HEK293 (cell line): ENCODE results near the gene RPL10A.

ENCODE experiments used
- GLI4 ChIP-seq: fragments of 450-650 bp; formaldehyde crosslinking; IDR thresholded peaks from 2 replicates; pipeline ENCODE4 v1.5.1; 2016; ENCODE audit warnings: missing biosample characterization, missing genetic modification characterization
- KLF8 ChIP-seq: fragments of 450-650 bp; formaldehyde crosslinking; IDR thresholded peaks from 2 replicates; pipeline ENCODE4 v1.5.1; 2016; ENCODE audit warnings: missing biosample characterization, missing genetic modification characterization
- KLF9 ChIP-seq: fragments of 450-650 bp; formaldehyde crosslinking; IDR thresholded peaks from 2 replicates; pipeline ENCODE4 v1.5.1; 2016; ENCODE audit warnings: missing biosample characterization, missing genetic modification characterization, low read depth
- SCRT1 ChIP-seq: fragments of 450-650 bp; formaldehyde crosslinking; IDR thresholded peaks from 2 replicates; pipeline ENCODE4 v1.5.1; 2016; ENCODE audit warnings: missing biosample characterization, missing genetic modification characterization, borderline replicate concordance
- SP7 ChIP-seq: fragments of 450-650 bp; formaldehyde crosslinking; IDR thresholded peaks from 2 replicates; pipeline ENCODE4 v1.5.1; 2016; ENCODE audit warnings: missing biosample characterization, missing genetic modification characterization
- YY2 ChIP-seq: fragments of 450-650 bp; formaldehyde crosslinking; IDR thresholded peaks from 2 replicates; pipeline ENCODE4 v1.5.1; 2016; ENCODE audit warnings: missing biosample characterization, missing genetic modification characterization
- ZBTB48 ChIP-seq: fragments of 450-650 bp; formaldehyde crosslinking; IDR thresholded peaks from 2 replicates; pipeline ENCODE4 v1.5.1; 2016; ENCODE audit warnings: missing biosample characterization, missing genetic modification characterization
- ZIC2 ChIP-seq: fragments of 450-650 bp; formaldehyde crosslinking; IDR thresholded peaks from 2 replicates; pipeline ENCODE4 v1.5.1; 2016; ENCODE audit warnings: missing biosample characterization, missing genetic modification characterization
- ZNF121 ChIP-seq: fragments of 450-650 bp; formaldehyde crosslinking; IDR thresholded peaks from 2 replicates; pipeline ENCODE4 v1.5.1; 2016; ENCODE audit warnings: missing biosample characterization, missing genetic modification characterization
- ZNF132 ChIP-seq: fragments of 450-650 bp; formaldehyde crosslinking; IDR thresholded peaks from 2 replicates; pipeline ENCODE4 v1.5.1; 2017; ENCODE audit warnings: missing biosample characterization, missing genetic modification characterization, borderline replicate concordance
- ZNF169 ChIP-seq: fragments of 450-650 bp; formaldehyde crosslinking; IDR thresholded peaks from 2 replicates; pipeline ENCODE4 v1.5.1; 2016; ENCODE audit warnings: missing biosample characterization, missing genetic modification characterization
- ZNF174 ChIP-seq: fragments of 450-650 bp; formaldehyde crosslinking; IDR thresholded peaks from 2 replicates; pipeline ENCODE4 v1.5.0; 2017; ENCODE audit warnings: missing biosample characterization, mild to moderate bottlenecking, missing genetic modification characterization
- ZNF211 ChIP-seq: fragments of 450-650 bp; formaldehyde crosslinking; IDR thresholded peaks from 2 replicates; pipeline ENCODE4 v1.5.1; 2016; ENCODE audit warnings: low read depth, missing biosample characterization, missing genetic modification characterization
- ZNF274 ChIP-seq, 2 experiments: fragments of 200-500 bp in 1 of 2; fragments of 450-650 bp in 1 of 2; sonication (Bioruptor generic) in 1 of 2; formaldehyde crosslinking in 1 of 2; IDR thresholded peaks; 2 replicates each; pipeline versions ENCODE4 v1.5.1 to v1.6.1; 2014 to 2016; ENCODE audit warnings: borderline replicate concordance in 1 of 2, inconsistent platforms in 1 of 2, low read length in 1 of 2, missing biosample characterization in 1 of 2, missing genetic modification characterization in 1 of 2
- ZNF354C ChIP-seq: fragments of 450-650 bp; formaldehyde crosslinking; IDR thresholded peaks from 2 replicates; pipeline ENCODE4 v1.5.1; 2016; ENCODE audit warnings: missing biosample characterization, missing genetic modification characterization, low read depth, borderline replicate concordance
- ZNF416 ChIP-seq: fragments of 450-650 bp; formaldehyde crosslinking; IDR thresholded peaks from 2 replicates; pipeline ENCODE4 v1.5.1; 2016; ENCODE audit warnings: missing biosample characterization, missing genetic modification characterization
- ZNF555 ChIP-seq: fragments of 450-650 bp; formaldehyde crosslinking; conservative IDR thresholded peaks from 2 replicates; pipeline ENCODE4 v1.5.1; 2017; ENCODE audit warnings: missing biosample characterization, mild to moderate bottlenecking, missing genetic modification characterization, inconsistent platforms
- ZNF571 ChIP-seq: fragments of 450-650 bp; formaldehyde crosslinking; IDR thresholded peaks from 2 replicates; pipeline ENCODE4 v1.5.0; 2017; ENCODE audit warnings: missing biosample characterization, missing genetic modification characterization
- ZNF585B ChIP-seq: fragments of 450-650 bp; formaldehyde crosslinking; IDR thresholded peaks from 2 replicates; pipeline ENCODE4 v1.5.1; 2016; ENCODE audit warnings: missing biosample characterization, missing genetic modification characterization
- ZNF626 ChIP-seq: fragments of 450-650 bp; sonication (Bioruptor Pico); formaldehyde crosslinking; IDR thresholded peaks from 2 replicates; pipeline ENCODE4 v1.5.1; 2018; ENCODE audit warnings: missing biosample characterization, missing genetic modification characterization, inconsistent platforms
- ZNF747 ChIP-seq: fragments of 450-650 bp; formaldehyde crosslinking; IDR thresholded peaks from 2 replicates; pipeline ENCODE4 v1.5.1; 2016; ENCODE audit warnings: missing biosample characterization, missing genetic modification characterization
- TF ChIP-seq, protein P1 (sequence below): fragments of 450-650 bp; formaldehyde crosslinking; IDR thresholded peaks from 2 replicates; pipeline ENCODE4 v1.5.1; 2016; ENCODE audit warnings: missing biosample characterization, missing genetic modification characterization
- TF ChIP-seq, protein P2 (sequence below): fragments of 450-650 bp; formaldehyde crosslinking; IDR thresholded peaks from 2 replicates; pipeline ENCODE4 v1.5.1; 2016; ENCODE audit warnings: missing biosample characterization, missing genetic modification characterization
- TF ChIP-seq, protein P3 (sequence below): fragments of 450-650 bp; formaldehyde crosslinking; IDR thresholded peaks from 2 replicates; pipeline ENCODE4 v1.5.1; 2016; ENCODE audit warnings: missing biosample characterization, missing genetic modification characterization
- TF ChIP-seq, protein P4 (sequence below): fragments of 450-650 bp; formaldehyde crosslinking; IDR thresholded peaks from 2 replicates; pipeline ENCODE4 v1.5.1; 2017; ENCODE audit warnings: missing biosample characterization, mild to moderate bottlenecking, missing genetic modification characterization, moderate library complexity
- TF ChIP-seq, protein P5 (sequence below): fragments of 450-650 bp; formaldehyde crosslinking; IDR thresholded peaks from 2 replicates; pipeline ENCODE4 v1.5.1; 2016; ENCODE audit warnings: missing biosample characterization, missing genetic modification characterization, low read depth
- TF ChIP-seq, protein P6 (sequence below): fragments of 450-650 bp; IDR thresholded peaks from 2 replicates; pipeline ENCODE4 v1.5.1; 2018; ENCODE audit warnings: missing biosample characterization, mild to moderate bottlenecking, missing genetic modification characterization

Gene RPL10A

DNA sequence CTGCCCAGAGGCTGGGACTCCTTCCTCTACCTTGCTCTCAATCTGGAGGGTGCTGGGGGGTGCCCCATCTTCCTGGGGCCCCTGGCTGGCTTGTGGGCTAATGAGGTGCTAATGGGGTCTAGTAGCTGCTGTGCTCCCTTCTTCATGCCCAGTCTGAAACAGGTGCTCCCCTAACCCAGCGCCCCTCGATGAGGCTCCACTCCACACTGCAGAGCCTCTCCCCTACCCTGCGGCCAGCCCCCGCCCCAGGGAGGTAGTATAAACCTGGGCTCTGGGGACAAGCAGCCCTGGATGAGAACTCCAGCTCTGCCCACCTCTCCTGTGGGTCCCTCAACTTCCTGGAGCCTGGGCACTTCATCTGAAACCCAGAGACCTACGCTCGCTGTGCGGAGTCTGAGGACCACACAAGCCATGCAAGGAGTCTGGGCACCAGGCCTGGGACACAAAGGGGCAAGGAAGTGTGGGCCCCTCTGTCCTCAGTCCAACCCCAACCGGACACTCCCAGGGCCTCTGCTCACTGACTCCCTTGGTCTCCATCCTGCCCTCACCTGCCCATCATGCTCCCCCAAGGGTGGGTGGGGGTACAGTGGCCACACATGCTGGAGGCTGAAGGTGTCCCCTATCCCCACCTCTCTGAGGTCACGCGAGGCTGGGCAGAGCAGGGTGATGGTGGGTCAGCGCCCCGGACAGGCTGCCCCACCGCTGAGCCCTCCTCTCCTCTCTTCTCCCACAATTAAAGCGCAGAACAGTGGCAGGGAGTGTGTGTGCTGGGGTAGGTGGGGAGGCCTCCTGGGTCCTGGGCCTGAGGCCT is 6.1 kb downstream of the RPL10A start (continued):
- TF ChIP-seq ZNF354C (no peak), ZNF585B (tag by site-specific recombination) (no peak), ZNF169 (tag by site-specific recombination) (no peak), ZNF626 (tag by site-specific recombination) (no peak), ZNF416 (no peak), ZNF274 (IDR thresholded peaks at IDR 0.05; ENCODE audit: low read length) (no peak), ZNF274 (tag by site-specific recombination; IDR thresholded peaks at IDR 0.05; ENCODE audit: borderline replicate concordance) (no peak), ZBTB48 (tag by site-specific recombination) (no peak), ZNF174 (tag by site-specific recombination) (no peak), ZNF211 (tag by site-specific recombination) (no peak), GLI4 (tag by site-specific recombination) (no peak), KLF9 (tag by site-specific recombination) (no peak), ZIC2 (no peak), YY2 (tag by site-specific recombination) (no peak), KLF8 (tag by site-specific recombination) (no peak), SP7 (tag by site-specific recombination) (no peak), SCRT1 (tag by site-specific recombination) (no peak), ZNF571 (tag by site-specific recombination) (no peak), ZNF121 (no peak), ZNF747 (tag by site-specific recombination) (no peak), ZNF132 (tag by site-specific recombination) (no peak), ZNF555 (tag by site-specific recombination) (no peak)
- TF ChIP-seq, protein P1, sequence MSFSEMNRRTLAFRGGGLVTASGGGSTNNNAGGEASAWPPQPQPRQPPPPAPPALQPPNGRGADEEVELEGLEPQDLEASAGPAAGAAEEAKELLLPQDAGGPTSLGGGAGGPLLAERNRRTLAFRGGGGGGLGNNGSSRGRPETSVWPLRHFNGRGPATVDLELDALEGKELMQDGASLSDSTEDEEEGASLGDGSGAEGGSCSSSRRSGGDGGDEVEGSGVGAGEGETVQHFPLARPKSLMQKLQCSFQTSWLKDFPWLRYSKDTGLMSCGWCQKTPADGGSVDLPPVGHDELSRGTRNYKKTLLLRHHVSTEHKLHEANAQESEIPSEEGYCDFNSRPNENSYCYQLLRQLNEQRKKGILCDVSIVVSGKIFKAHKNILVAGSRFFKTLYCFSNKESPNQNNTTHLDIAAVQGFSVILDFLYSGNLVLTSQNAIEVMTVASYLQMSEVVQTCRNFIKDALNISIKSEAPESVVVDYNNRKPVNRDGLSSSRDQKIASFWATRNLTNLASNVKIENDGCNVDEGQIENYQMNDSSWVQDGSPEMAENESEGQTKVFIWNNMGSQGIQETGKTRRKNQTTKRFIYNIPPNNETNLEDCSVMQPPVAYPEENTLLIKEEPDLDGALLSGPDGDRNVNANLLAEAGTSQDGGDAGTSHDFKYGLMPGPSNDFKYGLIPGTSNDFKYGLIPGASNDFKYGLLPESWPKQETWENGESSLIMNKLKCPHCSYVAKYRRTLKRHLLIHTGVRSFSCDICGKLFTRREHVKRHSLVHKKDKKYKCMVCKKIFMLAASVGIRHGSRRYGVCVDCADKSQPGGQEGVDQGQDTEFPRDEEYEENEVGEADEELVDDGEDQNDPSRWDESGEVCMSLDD (tag by site-specific recombination), result no peak
- TF ChIP-seq, protein P2, sequence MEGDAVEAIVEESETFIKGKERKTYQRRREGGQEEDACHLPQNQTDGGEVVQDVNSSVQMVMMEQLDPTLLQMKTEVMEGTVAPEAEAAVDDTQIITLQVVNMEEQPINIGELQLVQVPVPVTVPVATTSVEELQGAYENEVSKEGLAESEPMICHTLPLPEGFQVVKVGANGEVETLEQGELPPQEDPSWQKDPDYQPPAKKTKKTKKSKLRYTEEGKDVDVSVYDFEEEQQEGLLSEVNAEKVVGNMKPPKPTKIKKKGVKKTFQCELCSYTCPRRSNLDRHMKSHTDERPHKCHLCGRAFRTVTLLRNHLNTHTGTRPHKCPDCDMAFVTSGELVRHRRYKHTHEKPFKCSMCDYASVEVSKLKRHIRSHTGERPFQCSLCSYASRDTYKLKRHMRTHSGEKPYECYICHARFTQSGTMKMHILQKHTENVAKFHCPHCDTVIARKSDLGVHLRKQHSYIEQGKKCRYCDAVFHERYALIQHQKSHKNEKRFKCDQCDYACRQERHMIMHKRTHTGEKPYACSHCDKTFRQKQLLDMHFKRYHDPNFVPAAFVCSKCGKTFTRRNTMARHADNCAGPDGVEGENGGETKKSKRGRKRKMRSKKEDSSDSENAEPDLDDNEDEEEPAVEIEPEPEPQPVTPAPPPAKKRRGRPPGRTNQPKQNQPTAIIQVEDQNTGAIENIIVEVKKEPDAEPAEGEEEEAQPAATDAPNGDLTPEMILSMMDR (tag by site-specific recombination), result no peak
- TF ChIP-seq, protein P3, sequence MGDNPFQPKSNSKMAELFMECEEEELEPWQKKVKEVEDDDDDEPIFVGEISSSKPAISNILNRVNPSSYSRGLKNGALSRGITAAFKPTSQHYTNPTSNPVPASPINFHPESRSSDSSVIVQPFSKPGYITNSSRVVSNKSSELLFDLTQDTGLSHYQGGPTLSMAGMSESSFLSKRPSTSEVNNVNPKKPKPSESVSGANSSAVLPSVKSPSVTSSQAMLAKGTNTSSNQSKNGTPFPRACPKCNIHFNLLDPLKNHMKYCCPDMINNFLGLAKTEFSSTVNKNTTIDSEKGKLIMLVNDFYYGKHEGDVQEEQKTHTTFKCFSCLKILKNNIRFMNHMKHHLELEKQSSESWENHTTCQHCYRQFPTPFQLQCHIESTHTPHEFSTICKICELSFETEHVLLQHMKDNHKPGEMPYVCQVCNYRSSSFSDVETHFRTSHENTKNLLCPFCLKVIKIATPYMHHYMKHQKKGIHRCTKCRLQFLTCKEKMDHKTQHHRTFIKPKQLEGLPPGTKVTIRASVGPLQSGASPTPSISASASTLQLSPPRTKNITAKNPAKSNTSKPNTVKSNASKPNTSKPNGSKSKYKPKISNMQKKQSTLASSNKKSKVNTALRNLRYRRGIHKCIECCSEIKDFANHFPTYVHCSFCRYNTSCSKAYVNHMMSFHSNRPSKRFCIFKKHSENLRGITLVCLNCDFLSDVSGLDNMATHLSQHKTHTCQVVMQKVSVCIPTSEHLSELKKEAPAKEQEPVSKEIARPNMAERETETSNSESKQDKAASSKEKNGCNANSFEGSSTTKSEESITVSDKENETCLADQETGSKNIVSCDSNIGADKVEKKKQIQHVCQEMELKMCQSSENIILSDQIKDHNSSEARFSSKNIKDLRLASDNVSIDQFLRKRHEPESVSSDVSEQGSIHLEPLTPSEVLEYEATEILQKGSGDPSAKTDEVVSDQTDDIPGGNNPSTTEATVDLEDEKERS (tag by site-specific recombination), result no peak
- TF ChIP-seq, protein P4, sequence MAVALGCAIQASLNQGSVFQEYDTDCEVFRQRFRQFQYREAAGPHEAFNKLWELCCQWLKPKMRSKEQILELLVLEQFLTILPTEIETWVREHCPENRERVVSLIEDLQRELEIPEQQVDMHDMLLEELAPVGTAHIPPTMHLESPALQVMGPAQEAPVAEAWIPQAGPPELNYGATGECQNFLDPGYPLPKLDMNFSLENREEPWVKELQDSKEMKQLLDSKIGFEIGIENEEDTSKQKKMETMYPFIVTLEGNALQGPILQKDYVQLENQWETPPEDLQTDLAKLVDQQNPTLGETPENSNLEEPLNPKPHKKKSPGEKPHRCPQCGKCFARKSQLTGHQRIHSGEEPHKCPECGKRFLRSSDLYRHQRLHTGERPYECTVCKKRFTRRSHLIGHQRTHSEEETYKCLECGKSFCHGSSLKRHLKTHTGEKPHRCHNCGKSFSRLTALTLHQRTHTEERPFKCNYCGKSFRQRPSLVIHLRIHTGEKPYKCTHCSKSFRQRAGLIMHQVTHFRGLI (tag by site-specific recombination), result no peak
- TF ChIP-seq, protein P5, sequence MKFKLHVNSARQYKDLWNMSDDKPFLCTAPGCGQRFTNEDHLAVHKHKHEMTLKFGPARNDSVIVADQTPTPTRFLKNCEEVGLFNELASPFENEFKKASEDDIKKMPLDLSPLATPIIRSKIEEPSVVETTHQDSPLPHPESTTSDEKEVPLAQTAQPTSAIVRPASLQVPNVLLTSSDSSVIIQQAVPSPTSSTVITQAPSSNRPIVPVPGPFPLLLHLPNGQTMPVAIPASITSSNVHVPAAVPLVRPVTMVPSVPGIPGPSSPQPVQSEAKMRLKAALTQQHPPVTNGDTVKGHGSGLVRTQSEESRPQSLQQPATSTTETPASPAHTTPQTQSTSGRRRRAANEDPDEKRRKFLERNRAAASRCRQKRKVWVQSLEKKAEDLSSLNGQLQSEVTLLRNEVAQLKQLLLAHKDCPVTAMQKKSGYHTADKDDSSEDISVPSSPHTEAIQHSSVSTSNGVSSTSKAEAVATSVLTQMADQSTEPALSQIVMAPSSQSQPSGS (tag by site-specific recombination), result no peak
- TF ChIP-seq, protein P6, sequence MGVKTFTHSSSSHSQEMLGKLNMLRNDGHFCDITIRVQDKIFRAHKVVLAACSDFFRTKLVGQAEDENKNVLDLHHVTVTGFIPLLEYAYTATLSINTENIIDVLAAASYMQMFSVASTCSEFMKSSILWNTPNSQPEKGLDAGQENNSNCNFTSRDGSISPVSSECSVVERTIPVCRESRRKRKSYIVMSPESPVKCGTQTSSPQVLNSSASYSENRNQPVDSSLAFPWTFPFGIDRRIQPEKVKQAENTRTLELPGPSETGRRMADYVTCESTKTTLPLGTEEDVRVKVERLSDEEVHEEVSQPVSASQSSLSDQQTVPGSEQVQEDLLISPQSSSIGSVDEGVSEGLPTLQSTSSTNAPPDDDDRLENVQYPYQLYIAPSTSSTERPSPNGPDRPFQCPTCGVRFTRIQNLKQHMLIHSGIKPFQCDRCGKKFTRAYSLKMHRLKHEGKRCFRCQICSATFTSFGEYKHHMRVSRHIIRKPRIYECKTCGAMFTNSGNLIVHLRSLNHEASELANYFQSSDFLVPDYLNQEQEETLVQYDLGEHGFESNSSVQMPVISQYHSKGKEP (tag by site-specific recombination), result no peak
